Loucy (cell line): Measurements from ENCODE around the gene NDUFAF4.
A peak's percentile ranks its signal among the peaks of the same experiment; 100 is the strongest.

Source experiments
- H2AFZ ChIP-seq: fragments of 200-600 bp; sonication (generic); 2 replicates; pipeline ENCODE4 v1.6.0; 2016; ENCODE audit warnings: antibody characterized with exemption, mild to moderate bottlenecking, low read length, moderate library complexity
- H3F3A ChIP-seq: fragments of 200-600 bp; 2 replicates; pipeline ENCODE4 v1.6.0; 2016; ENCODE audit warnings: antibody characterized with exemption, low read depth, mild to moderate bottlenecking
- H3K27me3 ChIP-seq: fragments of 200-600 bp; sonication (generic); 2 replicates; pipeline ENCODE4 v1.6.1; 2014; ENCODE audit warnings: low read length, mild to moderate bottlenecking; ENCODE audit not compliant: insufficient read depth, poor library complexity, severe bottlenecking
- H3K36me3 ChIP-seq: fragments of 200-600 bp; sonication (generic); 2 replicates; pipeline ENCODE4 v1.6.1; 2016; ENCODE audit warnings: low read length; ENCODE audit not compliant: insufficient read depth
- H3K4me1 ChIP-seq: fragments of 200-600 bp; sonication (generic); 2 replicates; pipeline ENCODE4 v1.5.1; 2014; ENCODE audit warnings: low read length, mild to moderate bottlenecking; ENCODE audit not compliant: insufficient read depth, poor library complexity, severe bottlenecking
- H3K4me2 ChIP-seq: fragments of 200-600 bp; sonication (generic); 2 replicates; pipeline ENCODE4 v1.6.0; 2014; ENCODE audit warnings: antibody characterized with exemption, low read length, low read depth, mild to moderate bottlenecking; ENCODE audit not compliant: poor library complexity, severe bottlenecking
- H3K4me3 ChIP-seq: fragments of 200-600 bp; sonication (generic); 2 replicates; pipeline ENCODE4 v1.5.1; 2014; ENCODE audit warnings: low read length, mild to moderate bottlenecking, mixed read lengths; ENCODE audit not compliant: poor library complexity, severe bottlenecking
- H3K79me2 ChIP-seq: fragments of 200-600 bp; sonication (generic); 2 replicates; pipeline ENCODE4 v1.6.1; 2014; ENCODE audit warnings: low read length; ENCODE audit not compliant: insufficient read depth
- H3K9ac ChIP-seq: fragments of 200-600 bp; sonication (generic); 2 replicates; pipeline ENCODE4 v1.6.0; 2014; ENCODE audit warnings: mild to moderate bottlenecking, low read depth, low read length, moderate library complexity; ENCODE audit not compliant: poor library complexity, severe bottlenecking
- H3K9me2 ChIP-seq: fragments of 200-600 bp; sonication (generic); replicated peaks from 2 replicates; pipeline ENCODE4 v1.6.1; 2016; ENCODE audit warnings: low read depth, low read length, mixed read lengths
- H3K9me3 ChIP-seq: fragments of 200-600 bp; sonication (generic); 2 replicates; pipeline ENCODE4 v1.6.1; 2014; ENCODE audit warnings: mild to moderate bottlenecking, antibody characterized with exemption, low read length, low read depth; ENCODE audit not compliant: insufficient read depth
- H4K20me1 ChIP-seq: fragments of 200-600 bp; sonication (generic); 2 replicates; pipeline ENCODE4 v1.6.0; 2014; ENCODE audit warnings: antibody characterized with exemption, low read length, mild to moderate bottlenecking; ENCODE audit not compliant: insufficient read depth, poor library complexity, severe bottlenecking
- CTCF ChIP-seq: fragments of 200-600 bp; sonication (generic); conservative IDR thresholded peaks from 2 replicates; pipeline ENCODE4 v1.5.1; 2014; ENCODE audit warnings: mild to moderate bottlenecking, antibody characterized with exemption, low read length
- EZH2phosphoT487 ChIP-seq: fragments of 200-600 bp; IDR thresholded peaks from 2 replicates; pipeline ENCODE4 v1.6.1; 2018; ENCODE audit warnings: antibody characterized with exemption, mild to moderate bottlenecking, moderate library complexity, borderline replicate concordance

NDUFAF4 gene

GRCh38 chr6:96899451-96899998, 1.8 kb upstream of the NDUFAF4 start:
- H3K4me2 ChIP-seq: peak overlapping the region; percentile 85
- H3K9ac ChIP-seq: no peak overlapping the region
- H3K79me2 ChIP-seq: peaks cover 25% of the 10 kb centered on the region
- H3K27me3 ChIP-seq: no peaks in the 10 kb centered on the region
- H3F3A ChIP-seq: no peaks in the 10 kb centered on the region; the same call in 1 of the 2 replicates
- H4K20me1 ChIP-seq: peaks cover 27% of the 10 kb centered on the region
- no peak overlapping the region for H2AFZ ChIP-seq
- no peaks in the 10 kb centered on the region for H3K36me3 ChIP-seq
- H3K4me1 ChIP-seq: peaks cover 33% of the 10 kb centered on the region
- H3K9me3 ChIP-seq: no peaks in the 10 kb centered on the region
- no peak for TF ChIP-seq EZH2phosphoT487
- no peak for TF ChIP-seq CTCF
- no peaks in the 10 kb centered on the region for H3K9me2 ChIP-seq
- H3K4me3 ChIP-seq: no peak overlapping the region

GRCh38 chr6:96899019-96899418, 1.3 kb upstream of the NDUFAF4 start:
- peaks cover 3% of the 10 kb centered on the region; the same call in 1 of the 2 replicates for H3K36me3 ChIP-seq
- TF ChIP-seq EZH2phosphoT487 (no peak), CTCF (peak; percentile 45)
- H3K4me1 ChIP-seq: peaks cover 33% of the 10 kb centered on the region
- no peaks in the 10 kb centered on the region for H3K9me3 ChIP-seq
- H3K9ac ChIP-seq: peak overlapping the region; percentile 87
- peak overlapping the region; percentile 85 for H3K4me2 ChIP-seq
- no peaks in the 10 kb centered on the region for H3K27me3 ChIP-seq
- no peak overlapping the region for H2AFZ ChIP-seq
- H3K79me2 ChIP-seq: peaks cover 28% of the 10 kb centered on the region
- H3F3A ChIP-seq: no peaks in the 10 kb centered on the region; the same call in 1 of the 2 replicates
- H4K20me1 ChIP-seq: peaks cover 33% of the 10 kb centered on the region
- peak overlapping the region; percentile 94 for H3K4me3 ChIP-seq
- H3K9me2 ChIP-seq: no peaks in the 10 kb centered on the region

GRCh38 chr6:96898241-96898851, 655 bp upstream of the NDUFAF4 start:
- no peak for TF ChIP-seq EZH2phosphoT487
- no peak for TF ChIP-seq CTCF
- Histone ChIP-seq H3K27me3 (no peaks in the 10 kb centered on the region), H3F3A (no peaks in the 10 kb centered on the region; the same call in 1 of the 2 replicates), H3K79me2 (peaks cover 33% of the 10 kb centered on the region), H4K20me1 (peaks cover 39% of the 10 kb centered on the region), H3K4me1 (peaks cover 33% of the 10 kb centered on the region), H2AFZ (peak overlapping the region; percentile 98), H3K9me3 (no peaks in the 10 kb centered on the region), H3K4me2 (peak overlapping the region; percentile 85), H3K9me2 (no peaks in the 10 kb centered on the region), H3K36me3 (peaks cover 5% of the 10 kb centered on the region; the same call in 1 of the 2 replicates), H3K9ac (peak overlapping the region; percentile 87), H3K4me3 (peak overlapping the region; percentile 94)
